Activated CD8-positive, alpha-beta memory T cell treated with anti-CD3 and anti-CD28 coated beads for 48 hours (primary cell): Measurements from ENCODE around the gene ZNF33A.
"Not testable (repeated sequence)": the region's sequence is repeated elsewhere in the genome, so short reads cannot be mapped to it uniquely, and the experiment has no call there.

Experiments used
- DNase-seq, 3 experiments: peaks; one replicate each; pipeline ENCODE4 v3.0.0-alpha.2; 2020; ENCODE audit warnings: low read depth in 2 of 3, low spot score in 2 of 3

The ZNF33A gene

DNA sequence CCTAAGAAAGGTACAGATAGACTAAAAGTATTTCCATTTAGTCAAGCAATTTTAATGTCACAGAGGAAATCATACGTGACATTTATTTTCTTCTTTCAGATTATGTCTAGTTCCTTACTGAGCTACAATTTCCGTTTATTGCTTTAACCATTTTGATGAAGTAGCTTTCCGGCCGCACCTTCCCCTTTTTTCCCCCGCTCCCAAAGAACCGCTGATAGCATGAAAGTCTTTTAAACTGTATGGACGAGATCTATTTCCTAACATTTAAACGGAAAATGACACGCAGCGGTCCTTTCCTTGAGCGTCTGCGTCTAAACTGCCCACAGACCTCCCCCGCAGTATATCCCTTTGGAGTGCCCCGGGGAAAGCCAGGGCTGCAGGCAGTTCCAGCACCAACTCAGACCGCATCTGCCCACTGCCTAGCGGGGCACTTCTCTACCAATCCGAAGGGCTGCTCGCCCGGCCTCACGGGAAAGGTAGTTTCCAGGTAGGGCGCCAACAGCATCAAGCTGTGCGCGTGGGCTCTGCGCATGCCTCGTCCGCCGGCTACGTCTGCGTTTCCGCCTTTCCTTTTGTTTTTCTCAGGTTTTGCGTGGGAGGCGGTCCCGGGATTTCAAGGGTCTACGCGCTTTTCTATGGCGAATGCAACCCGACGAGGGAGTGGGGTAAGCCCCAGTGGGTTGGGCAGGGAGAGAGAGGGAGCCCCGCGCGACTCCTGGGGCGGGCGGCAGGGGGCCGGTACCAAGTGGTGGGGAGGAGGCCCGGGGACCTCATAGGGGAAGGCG is at the start of gene ZNF33A:
Gene ZNF33A, plus strand, starts transcription at position 557 of the 785 bp plus-strand sequence. CDS start 1,667 bp downstream, outside the sequence.
- peak; percentile 65 to 76 (median 70) for DNase-seq

DNA sequence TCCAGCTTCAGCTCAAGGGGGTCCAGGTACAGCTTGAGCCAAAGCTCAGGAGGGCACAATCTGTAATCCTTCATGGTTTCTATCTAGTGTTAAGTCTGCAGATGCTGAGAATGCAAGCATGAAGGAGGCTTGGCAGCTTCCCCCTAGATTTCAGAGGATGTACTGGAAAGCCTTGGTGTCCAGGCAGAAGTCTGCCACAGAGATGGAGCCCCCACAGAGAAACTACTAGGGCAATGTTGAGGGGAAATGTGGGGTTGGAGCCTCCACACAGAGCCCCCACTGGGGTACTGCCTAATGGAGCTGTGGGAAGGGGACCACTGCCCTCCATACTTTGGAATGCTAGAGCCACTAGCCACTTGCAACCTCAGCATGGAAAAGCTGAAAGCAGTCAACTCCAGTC is 45.5 kb upstream of the ZNF33A start:
- no peak for DNase-seq

DNA sequence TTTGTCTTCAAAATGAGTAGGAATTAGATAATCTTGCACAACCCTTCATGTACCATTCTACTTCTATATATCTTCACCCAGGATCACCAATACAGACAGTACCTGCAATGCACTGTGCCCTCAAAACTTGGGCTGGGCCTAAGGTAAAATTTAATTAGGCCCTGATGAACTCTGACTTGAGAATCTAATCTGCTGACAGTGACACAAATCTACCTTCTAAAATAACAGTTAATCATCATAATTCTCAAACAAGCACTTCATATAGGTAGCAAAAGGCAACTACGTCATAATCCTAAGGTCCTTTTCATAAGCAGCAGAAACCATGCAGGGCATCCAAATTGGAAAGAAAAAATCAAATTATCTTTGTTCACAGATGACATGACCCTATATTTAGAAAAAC is 38.1 kb upstream of the ZNF33A start:
- DNase-seq, result no peak

DNA sequence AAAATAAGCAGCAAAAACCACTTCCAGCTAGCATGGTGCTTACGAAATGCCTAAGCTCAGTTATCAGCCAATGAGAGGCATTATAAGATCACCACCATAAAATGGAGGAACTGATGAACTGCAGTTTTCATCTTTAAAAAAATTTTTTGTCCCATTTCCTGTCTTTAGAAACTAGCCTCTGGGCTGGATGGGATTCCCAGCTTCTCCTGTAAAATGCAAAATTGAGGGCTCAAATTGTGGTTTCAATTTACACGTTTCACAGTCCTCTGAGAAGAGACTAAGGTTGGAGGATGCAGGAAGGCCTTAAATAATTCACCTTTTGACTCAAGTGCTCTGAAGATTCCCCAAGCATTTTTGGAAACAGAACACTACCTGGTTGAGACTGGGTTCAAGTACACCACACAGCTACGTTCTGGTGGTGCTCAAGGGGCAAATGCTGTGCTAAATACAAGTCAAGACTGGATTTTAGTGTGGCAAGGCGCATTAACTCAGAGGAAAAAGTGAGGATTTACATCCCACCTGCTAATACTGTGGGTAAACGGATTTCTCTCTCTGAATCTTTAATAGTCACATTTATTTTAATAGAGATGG is 35.0 kb upstream of the ZNF33A start:
- DNase-seq, result no peak

DNA sequence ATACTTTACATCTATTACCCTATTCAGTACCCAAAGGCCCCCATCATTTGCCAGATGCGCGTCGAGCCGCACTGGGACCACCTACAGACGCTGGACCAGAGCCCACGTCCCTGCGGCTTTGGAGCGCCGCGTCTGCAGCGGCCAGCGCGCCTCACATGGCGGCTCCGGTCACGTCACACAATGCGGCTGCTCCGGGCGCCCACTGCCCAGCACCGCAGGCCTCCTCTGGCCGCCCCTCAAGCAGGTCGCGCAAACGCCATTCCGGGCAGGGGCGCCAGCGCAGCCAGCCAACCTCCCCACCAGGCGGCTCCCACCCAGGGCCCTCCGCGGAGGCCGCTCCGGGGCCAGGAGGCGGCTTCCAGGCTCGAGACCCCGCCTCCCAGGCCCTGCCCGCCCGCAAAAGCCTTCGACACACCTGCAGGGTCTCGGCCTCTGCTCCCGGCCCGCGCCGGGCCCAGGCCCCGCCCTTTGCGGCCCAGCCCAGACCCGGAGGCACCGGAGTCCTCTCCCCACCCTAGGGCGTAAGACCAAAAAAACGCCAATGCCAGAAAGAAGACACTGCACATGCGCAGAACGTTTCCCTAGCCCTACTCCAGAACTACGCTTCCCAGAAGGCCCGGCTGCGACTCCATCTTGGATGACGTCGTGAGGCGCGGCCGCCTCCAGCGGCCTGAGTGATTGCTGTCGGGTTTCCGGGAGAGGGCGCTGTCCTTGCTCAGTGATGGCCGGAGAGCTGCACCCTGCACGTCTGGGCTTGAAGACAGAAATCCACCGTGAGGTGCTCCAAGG is 34.2 kb upstream of the ZNF33A start, which contains the start of gene ZNF25:
Gene ZNF25, minus strand, starts transcription at position 557 of the 789 bp plus-strand sequence. CDS start 4,925 bp downstream, outside the sequence.
- peak; percentile 88 to 95 (median 91) for DNase-seq

DNA sequence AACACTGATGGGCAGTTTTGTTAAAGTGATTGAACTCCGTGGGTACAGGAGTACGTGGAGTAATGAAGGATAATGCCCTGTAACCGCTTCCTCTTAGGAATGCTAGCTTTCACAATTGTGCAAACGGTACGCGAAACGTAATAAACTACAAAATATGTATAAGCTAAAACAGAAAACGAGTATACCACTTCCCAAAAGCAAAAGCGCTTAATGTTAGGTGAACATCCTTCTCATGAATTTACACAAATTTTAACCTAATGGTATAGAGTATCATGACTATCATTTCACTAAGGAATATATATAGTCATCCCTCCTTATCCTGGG is 33.6 kb upstream of the ZNF33A start:
- no peak for DNase-seq

DNA sequence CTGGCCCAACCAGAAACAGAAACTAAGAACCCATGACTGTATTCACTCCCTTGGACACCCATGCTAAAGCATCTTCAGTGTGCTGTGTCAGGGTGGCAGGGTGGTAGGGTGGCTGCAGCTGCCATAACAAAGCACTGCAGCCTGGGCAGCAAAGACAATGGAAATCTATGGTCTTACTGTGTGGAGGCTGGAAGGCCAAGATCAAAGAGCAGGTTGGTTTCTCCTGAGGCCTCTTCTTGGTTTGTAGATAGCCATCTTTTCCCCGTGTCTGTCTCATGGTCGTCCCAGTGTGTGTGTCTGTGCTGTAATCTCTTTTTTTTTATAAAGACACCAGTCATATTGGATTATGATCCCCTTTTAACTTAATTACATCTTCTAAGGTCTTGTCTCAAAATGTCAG is 18.8 kb upstream of the ZNF33A start:
- no peak for DNase-seq

DNA sequence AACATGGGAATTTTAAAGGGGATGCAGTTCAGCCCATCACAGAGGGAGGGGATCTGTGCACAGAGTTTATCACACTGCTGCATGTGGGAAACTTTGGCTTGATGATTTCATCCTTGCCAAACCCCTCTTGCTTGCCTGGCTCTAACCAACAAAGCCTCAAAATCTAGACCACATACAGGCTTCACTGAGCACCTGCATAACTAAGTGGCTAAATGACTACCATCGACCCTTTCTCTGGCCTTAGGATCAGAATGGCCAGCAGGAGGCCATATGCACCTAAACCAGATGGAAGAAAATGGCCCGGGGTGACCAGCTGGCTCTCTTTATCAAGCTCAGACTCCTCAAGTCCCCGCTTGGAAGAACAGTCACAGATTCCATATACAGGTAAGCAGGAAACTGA is 18.4 kb upstream of the ZNF33A start:
- no peak for DNase-seq

DNA sequence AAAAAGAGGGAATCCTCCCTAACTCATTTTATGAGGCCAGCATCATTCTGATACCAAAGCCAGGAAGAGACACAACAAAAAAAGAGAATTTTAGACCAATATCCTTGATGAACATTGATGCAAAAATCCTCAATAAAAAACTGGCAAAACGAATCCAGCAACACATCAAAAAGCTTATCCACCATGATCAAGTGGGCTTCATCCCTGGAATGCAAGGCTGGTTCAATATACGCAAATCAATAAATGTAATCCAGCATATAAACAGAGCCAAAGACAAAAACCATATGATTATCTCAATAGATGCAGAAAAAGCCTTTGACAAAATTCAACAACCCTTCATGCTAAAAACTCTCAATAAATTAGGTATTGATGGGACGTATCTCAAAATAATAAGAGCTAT is 11.6 kb upstream of the ZNF33A start:
- DNase-seq, result not testable (repeated sequence)

DNA sequence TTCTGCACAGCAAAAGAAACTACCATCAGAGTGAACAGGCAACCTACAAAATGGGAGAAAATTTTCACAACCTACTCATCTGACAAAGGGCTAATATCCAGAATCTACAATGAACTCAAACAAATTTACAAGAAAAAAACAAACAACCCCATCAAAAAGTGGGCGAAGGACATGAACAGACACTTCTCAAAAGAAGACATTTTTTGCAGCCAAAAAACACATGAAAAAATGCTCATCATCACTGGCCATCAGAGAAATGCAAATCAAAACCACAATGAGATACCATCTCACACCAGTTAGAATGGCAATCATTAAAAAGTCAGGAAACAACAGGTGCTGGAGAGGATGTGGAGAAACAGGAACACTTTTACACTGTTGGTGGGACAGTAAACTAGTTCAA is 10.0 kb upstream of the ZNF33A start:
- not testable (repeated sequence) for DNase-seq

DNA sequence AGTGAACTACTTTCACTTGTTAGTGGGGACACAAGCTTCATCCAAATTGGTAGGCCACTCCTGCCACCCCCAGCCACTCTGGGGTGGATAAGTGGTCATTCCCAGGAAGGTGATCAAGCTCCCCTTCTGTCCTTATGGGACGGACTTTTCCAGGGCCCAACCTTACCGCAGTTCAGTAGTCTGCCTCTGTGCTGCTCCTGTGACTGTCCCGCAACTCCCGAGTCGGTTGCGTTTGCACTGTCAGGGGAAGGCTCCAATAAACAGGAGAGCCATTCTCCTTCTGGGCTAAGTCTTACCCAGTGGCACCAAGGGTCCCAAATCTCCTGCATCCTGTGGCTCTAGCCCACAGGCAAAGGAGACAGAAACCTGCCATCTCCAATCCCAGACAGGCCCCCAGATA is 7.4 kb upstream of the ZNF33A start:
- no peak for DNase-seq

DNA sequence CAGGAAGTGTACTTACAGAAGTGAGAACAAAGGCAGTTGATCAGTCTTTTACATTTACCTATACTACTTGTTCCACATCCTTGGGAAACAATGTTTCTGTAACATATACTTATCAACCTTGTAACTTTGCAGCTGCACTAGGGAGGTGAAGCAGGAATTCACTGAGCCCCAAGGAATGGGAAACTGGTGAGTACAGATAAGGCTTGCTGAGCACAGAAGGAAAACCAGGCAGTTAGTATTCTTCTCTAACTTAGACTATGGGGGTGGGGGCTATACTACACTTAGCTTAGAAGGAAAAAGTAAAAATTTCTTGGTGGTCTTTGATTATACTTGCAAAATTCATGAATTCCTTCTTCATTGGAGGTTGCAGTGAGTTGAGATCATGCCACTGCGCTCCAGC is 6.9 kb upstream of the ZNF33A start:
- DNase-seq, result no peak

DNA sequence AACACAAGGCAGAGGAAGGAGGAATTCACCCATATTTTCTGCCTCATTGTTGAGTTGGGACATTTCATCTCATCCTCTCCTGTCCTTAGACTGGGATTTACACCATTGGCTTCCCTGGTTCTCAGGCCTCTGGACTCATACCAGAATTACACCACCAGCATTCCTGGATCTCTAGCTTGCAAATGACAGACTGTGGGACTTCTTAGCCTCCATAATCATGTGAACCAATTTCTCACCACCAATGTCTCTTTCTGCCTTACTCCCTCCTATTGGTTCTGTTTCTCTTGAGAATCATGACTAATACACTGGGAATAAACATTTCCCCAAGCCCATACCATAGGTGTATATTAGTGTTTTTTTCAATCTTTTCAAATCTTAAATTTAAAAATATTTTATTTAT is 2.9 kb upstream of the ZNF33A start:
- no peak for DNase-seq

DNA sequence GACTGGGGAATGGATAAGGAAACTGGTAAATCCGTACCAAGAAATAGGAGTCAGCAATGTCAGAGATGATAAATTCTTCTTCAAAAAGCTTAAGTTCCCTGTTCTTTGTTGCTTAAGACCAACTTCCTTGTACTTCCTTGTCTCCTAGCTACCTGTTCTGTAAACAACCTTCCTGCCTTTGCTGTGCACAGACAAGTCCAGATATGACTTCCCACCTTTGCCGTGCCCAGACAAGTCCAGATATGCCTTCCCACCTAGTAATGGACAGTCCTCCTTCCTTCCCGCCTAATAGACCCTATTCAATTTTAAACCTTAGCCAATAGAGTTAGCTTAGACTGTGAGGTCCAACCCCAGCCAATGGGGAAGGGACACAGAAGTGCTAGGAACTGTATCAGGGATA is 2.5 kb upstream of the ZNF33A start:
- DNase-seq, result no peak

DNA sequence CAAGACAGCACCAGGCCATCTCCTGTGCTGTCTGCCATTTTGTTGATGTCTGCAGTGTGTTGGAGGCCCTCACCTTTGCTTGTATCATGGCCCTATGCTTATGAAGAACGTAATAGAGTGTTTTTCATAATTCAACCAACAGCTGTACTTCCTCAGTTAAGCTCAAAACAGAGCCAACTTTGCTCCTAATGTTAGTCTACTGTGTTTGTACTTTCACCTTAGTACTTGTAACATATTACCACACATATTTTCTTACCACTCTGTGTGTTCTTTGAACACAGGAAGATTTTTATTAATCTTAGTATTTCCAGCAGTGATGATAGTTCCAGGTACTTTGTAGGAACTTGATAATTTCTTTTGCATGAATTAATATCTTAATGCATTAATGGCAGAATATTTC is 5.9 kb downstream of the ZNF33A start:
- no peak for DNase-seq

DNA sequence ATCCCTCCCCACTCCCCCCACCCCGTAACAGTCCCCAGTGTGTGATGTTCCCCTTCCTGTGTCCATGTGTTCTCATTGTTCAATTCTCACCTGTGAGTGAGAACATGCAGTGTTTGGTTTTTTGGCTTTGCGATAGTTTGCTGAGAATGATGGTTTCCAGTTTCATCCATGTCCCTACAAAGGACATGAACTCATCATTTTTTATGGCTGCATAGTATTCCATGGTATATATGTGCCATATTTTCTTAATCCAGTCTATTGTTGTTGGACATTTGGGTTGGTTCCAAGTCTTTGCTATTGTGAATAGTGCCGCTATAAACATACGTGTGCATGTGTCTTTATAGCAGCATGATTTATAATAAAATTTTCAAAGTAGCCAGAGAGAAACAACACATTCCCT is 8.6 kb downstream of the ZNF33A start:
- not testable (repeated sequence) for DNase-seq

DNA sequence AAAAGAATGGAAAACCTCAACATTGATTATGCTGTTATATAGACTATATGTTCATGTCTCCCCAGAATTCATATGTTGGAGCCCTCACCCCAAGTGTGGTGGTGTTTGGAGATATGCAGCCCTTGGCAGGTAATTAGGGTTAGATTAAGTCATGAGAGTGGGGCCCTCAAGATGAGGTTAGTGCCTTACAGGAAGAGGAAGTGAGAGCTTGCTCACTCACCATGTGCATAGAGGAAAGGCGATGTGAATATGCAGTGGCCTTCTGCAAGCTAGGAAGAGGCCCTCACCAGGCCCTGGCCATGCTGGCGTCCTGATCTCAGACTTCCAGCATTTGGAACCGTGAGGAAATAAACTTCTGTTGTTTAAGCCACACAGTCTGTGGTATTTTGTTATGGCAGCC is 14.8 kb downstream of the ZNF33A start:
- DNase-seq, result no peak

DNA sequence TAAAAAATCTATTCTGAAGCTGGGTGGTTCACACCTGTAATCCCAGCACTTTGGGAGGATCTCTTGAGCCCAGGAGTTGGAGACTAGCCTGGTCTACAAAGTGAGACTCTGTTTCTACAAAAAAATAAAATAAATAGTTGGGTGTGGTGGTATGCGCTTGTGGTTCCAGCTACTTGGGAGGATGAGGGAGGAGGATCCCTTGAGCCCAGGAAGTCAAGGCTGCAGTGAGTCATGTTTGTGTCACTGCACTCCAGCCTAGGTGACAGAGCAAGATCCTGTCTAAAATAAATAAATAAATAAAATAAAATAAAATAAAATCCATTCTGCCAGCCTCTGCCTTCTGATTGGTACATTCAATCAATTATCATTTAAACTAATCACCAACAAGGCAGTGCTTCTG is 17.5 kb downstream of the ZNF33A start:
- no peak for DNase-seq

DNA sequence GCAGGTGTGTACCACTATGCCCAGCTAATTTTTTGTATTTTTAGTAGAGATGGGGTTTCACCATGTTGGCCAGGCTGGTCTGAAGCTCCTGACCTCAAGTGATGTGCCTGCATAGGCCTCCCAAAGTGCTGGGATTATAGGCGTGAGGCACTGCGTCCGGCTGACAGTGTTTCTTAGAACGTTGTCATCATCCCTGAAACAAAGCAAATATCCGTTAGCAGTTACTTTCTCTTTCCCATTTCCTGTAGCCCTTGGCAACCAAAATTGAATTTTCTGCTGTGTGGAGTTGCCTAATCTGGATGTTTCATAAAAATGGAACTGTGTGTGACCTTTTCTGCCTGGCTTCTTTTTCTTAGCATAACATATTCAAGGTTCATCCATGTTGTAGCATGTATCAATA is 22.4 kb downstream of the ZNF33A start:
- DNase-seq, result no peak

DNA sequence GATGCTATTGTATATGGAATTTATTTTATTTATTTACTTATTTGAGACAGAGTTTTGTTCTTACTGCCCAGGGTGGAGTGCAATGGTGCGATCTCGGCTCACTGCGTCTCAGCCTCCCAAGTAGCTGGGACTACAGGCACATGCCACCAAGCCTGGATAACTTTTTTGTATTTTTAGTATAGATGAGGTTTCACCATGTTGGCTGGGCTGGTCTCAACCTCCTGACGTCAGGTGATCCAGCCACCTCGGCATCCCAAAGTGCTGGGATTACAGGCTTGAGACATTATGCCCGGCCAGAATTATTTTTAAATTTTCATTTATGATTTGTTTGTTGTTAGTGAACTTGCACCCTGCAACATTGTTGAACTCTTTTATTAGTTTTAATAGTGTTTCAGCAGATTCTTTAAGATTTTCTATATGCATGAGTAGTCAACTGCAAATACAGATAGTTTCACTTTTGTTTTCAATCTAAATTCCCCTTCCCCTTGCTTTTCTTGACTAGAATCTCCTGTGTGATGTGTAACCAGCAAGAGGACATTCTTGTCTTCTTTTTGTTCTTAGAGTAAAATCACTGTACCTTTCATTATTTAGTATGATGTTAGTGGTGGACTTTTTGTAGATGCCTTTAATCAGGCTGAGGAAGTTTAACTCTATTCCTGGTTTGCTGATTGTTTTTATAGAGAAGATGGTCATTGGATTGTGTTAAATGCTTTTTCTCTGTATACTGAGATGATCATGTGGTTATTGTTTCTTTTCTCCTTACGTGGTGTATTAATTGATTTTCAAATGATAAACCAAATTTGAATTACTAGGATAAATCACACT is 27.8 kb downstream of the ZNF33A start:
- no peak for DNase-seq

DNA sequence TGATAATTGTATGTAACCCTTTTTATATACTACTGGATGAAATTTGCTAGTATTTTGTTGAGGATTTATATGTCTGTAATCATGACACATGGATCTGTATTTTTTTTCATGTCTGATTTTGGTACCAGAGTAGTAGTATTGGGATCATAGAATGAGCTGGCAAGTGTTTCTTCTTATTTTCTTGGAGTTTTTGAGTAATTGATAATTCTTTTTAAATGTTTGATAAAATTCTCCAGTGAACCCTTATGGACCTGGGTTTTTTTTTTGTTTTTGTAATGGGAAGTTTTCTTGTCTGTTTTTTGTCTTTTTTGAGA is 28.4 kb downstream of the ZNF33A start:
- DNase-seq, result no peak
